Ascending aorta (tissue), 2 donors: ENCODE measurements around the gene PPT2. TPM values are rescaled to one million over a fixed set of nuclear protein-coding genes. Genes with fewer than 3 reads are reported as not detected.

Source experiments
- DNase-seq, 2 donors: peaks; one replicate each; pipeline ENCODE4 v3.0.0-alpha.2; 2019; ENCODE audit warnings: low spot score in 2 of 2
- H3K27ac ChIP-seq, 2 donors: fragments of 200-600 bp; sonication (generic); one replicate each; pipeline ENCODE4 v1.5.1; 2016 to 2017; ENCODE audit warnings: mild to moderate bottlenecking in 1 of 2
- H3K27me3 ChIP-seq: fragments of 200-600 bp; sonication (generic); one replicate; pipeline ENCODE4 v1.5.1; 2017
- H3K36me3 ChIP-seq, 2 donors: fragments of 200-600 bp; sonication (generic); one replicate each; pipeline ENCODE4 v1.5.1; 2016
- H3K4me1 ChIP-seq, 2 donors: fragments of 200-600 bp; sonication (generic); one replicate each; pipeline ENCODE4 v1.5.1; 2016 to 2017; ENCODE audit warnings: mild to moderate bottlenecking in 1 of 2
- H3K4me3 ChIP-seq, 2 donors: fragments of 200-600 bp; sonication (generic); one replicate each; pipeline ENCODE4 v1.5.1; 2016 to 2017; ENCODE audit warnings: mild to moderate bottlenecking in 1 of 2
- H3K9me3 ChIP-seq, 2 donors: fragments of 200-600 bp; sonication (generic); one replicate each; pipeline ENCODE4 v1.5.1; 2016
- CTCF ChIP-seq, 3 experiments: fragments of 200-600 bp in 2 of 3; fragments of 450-650 bp in 1 of 3; sonication (generic) in 2 of 3; IDR thresholded peaks; one replicate each; pipeline ENCODE4 v1.5.1; 2016 to 2019; ENCODE audit warnings: antibody characterized with exemption in 3 of 3, mild to moderate bottlenecking in 1 of 3, moderate library complexity in 1 of 3
- intact Hi-C: fragments of 100-400 bp; cut with DNase I; formaldehyde crosslinking; loops from one replicate; pipeline ENCODE4 v1.15.1; 2023
- total RNA-seq: library from RNA; depleted of rRNA; stranded (reverse); fragments of >200 nt; gene quantifications from one replicate; pipeline ENCODE4 v1.1.0, GENCODE V29; 2016

PPT2 gene
- total RNA-seq, 1 donor from 2014 or later, result 839 TPM

GRCh38 chr6:32156891-32157290 is 3.0 kb downstream of the PPT2 start:
- TF ChIP-seq CTCF (IDR thresholded peaks at IDR 0.05), result no peak
- H3K36me3 ChIP-seq, result peaks cover 24 to 25% of the 10 kb centered on the region in 2 donors
- intact Hi-C loops, result loop anchor here (10.0 kb wide), 2 partner anchors 112 to 422 kb away; partner anchors contain the start of gene CLIC1

GRCh38 chr6:32158052-32158451 is 4.1 kb downstream of the PPT2 start:
- intact Hi-C loops, result loop anchor here (10.0 kb wide), 2 partner anchors 113 to 423 kb away; partner anchors contain the start of gene CLIC1
- H3K36me3 ChIP-seq, result peaks cover 29 to 32% of the 10 kb centered on the region in 2 donors

More at GRCh38 chr6:32156891-32157290, 3.0 kb downstream of the PPT2 start:
- no peak for DNase-seq
- no peaks in the 10 kb centered on the region for H3K9me3 ChIP-seq
- no peak overlapping the region for H3K4me3 ChIP-seq
- H3K27ac ChIP-seq, result no peak overlapping the region
- no peaks in the 10 kb centered on the region for H3K27me3 ChIP-seq
- H3K4me1 ChIP-seq, result peaks cover 4 to 18% of the 10 kb centered on the region in 2 donors

GRCh38 chr6:32163559-32164258 is 9.8 kb downstream of the PPT2 start:
- peak overlapping the region; percentile 4 to 18 for H3K27ac ChIP-seq
- H3K36me3 ChIP-seq, result peaks cover 48 to 55% of the 10 kb centered on the region in 2 donors
- H3K9me3 ChIP-seq, result no peaks in the 10 kb centered on the region
- no peak for DNase-seq
- no peak for TF ChIP-seq CTCF (IDR thresholded peaks at IDR 0.05)
- intact Hi-C loops, result no loop called here
- H3K27me3 ChIP-seq, result no peaks in the 10 kb centered on the region
- no peak overlapping the region for H3K4me3 ChIP-seq
- H3K4me1 ChIP-seq, result no peaks in the 10 kb centered on the region

More at GRCh38 chr6:32158052-32158451, 4.1 kb downstream of the PPT2 start:
- Histone ChIP-seq H3K9me3 (no peaks in the 10 kb centered on the region), H3K27ac (no peak overlapping the region), H3K4me3 (no peak overlapping the region), H3K27me3 (no peaks in the 10 kb centered on the region), H3K4me1 (peaks cover 4 to 9% of the 10 kb centered on the region in 2 donors)
- TF ChIP-seq CTCF (IDR thresholded peaks at IDR 0.05), result no peak
- DNase-seq, result no peak

GRCh38 chr6:32164295-32164694 is 10.4 kb downstream of the PPT2 start, which contains the start of gene EGFL8:
Gene EGFL8 (plus strand): TSS chr6:32164595. CDS start chr6:32166166, 1,571 bp downstream.
- Histone ChIP-seq H3K9me3 (no peaks in the 10 kb centered on the region), H3K27me3 (no peaks in the 10 kb centered on the region), H3K4me3 (no peak within 1 kb of the TSS), H3K36me3 (peaks cover 44 to 55% of the 10 kb centered on the region in 2 donors), H3K4me1 (no peaks in the 10 kb centered on the region), H3K27ac (peak within 1 kb of the TSS; percentile 4 to 18)
- no peak for TF ChIP-seq CTCF (IDR thresholded peaks at IDR 0.05)
- intact Hi-C loops, result no loop called here
- no peak for DNase-seq

- H3K4me3 ChIP-seq, result no peak overlapping the region
- intact Hi-C loops, result no loop called here
- no peak for DNase-seq
- H3K36me3 ChIP-seq, result peaks cover 46 to 75% of the 10 kb centered on the region in 2 donors
- no peaks in the 10 kb centered on the region for H3K9me3 ChIP-seq
- no peaks in the 10 kb centered on the region for H3K4me1 ChIP-seq
- no peak overlapping the region for H3K27ac ChIP-seq
- H3K27me3 ChIP-seq, result no peaks in the 10 kb centered on the region
- TF ChIP-seq CTCF (IDR thresholded peaks at IDR 0.05), result no peak
Observed at GRCh38 chr6:32166411-32167061, 12.6 kb downstream of the PPT2 start.
